ENCODE data around the gene ADGRL3. TPM values are rescaled to one million over a fixed set of nuclear protein-coding genes. Genes with fewer than 3 reads are reported as not detected.

ADGRL3 gene
- under 0.01 TPM for total RNA-seq

GRCh38 chr4:61200187-61200915 is at the start of gene ADGRL3:
ADGRL3 (plus strand) TSS chr4:61200326.
- Histone ChIP-seq H3K4me3 (ENCODE audit: low read length) (no peak within 1 kb of the TSS), H3K9me3 (ENCODE audit: low read depth, low read length) (no peaks in the 10 kb centered on the region), H3K27me3 (ENCODE audit: insufficient read depth, low read length) (peaks cover 61% of the 10 kb centered on the region), H3K4me1 (ENCODE audit: insufficient read depth, low read length) (no peaks in the 10 kb centered on the region)

GRCh38 chr4:61152433-61152832 is 47.7 kb upstream of the ADGRL3 start:
- Histone ChIP-seq H3K4me1 (ENCODE audit: insufficient read depth, low read length) (no peaks in the 10 kb centered on the region), H3K9me3 (ENCODE audit: low read depth, low read length) (no peaks in the 10 kb centered on the region), H3K4me3 (ENCODE audit: low read length) (no peak overlapping the region), H3K27me3 (ENCODE audit: insufficient read depth, low read length) (no peaks in the 10 kb centered on the region)

GRCh38 chr4:61160478-61160877 is 39.6 kb upstream of the ADGRL3 start:
- Histone ChIP-seq H3K9me3 (ENCODE audit: low read depth, low read length) (no peaks in the 10 kb centered on the region), H3K4me1 (ENCODE audit: insufficient read depth, low read length) (no peaks in the 10 kb centered on the region), H3K4me3 (ENCODE audit: low read length) (no peak overlapping the region), H3K27me3 (ENCODE audit: insufficient read depth, low read length) (no peaks in the 10 kb centered on the region)

DNA sequence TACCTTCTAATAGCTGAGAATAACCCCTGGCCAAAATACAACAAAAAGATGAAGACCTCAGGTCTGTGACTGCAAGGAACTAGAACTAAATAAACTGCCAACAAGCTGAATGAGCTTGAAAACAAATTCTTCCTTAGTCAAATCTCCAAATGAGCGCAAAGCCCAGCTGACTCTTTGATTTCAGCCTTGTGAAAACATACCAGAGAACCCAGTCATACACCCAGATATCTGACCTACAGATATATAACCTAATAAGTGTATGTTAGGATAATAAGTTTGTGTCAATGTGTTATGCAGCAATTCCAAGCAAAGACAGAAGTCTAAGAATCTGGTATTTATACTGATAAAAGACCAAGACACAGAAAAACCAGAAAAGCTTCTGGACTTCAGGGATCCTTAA is 38.0 kb upstream of the ADGRL3 start:
- Histone ChIP-seq H3K4me3 (ENCODE audit: low read length) (no peak overlapping the region), H3K4me1 (ENCODE audit: insufficient read depth, low read length) (no peaks in the 10 kb centered on the region), H3K27me3 (ENCODE audit: insufficient read depth, low read length) (no peaks in the 10 kb centered on the region), H3K9me3 (ENCODE audit: low read depth, low read length) (no peaks in the 10 kb centered on the region)

DNA sequence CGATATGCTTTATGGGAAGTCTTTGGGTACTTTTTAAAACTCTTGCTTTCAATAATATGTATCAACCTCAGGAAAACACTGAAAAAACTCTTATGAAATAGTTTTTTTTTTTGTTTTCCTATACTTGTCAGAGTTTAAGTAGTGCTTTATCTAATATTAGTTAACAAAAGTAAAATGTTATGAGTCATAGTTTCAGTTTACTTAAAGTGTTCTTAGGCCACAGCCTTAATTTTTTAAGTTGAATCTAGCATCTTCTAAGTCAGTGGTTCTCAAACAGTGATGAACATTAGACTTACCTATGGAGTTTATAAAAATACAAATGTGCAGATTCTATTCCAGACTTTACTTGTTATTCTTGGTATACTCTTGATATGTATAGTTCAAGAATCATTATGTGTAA is 26.3 kb upstream of the ADGRL3 start:
- Histone ChIP-seq H3K4me1 (ENCODE audit: insufficient read depth, low read length) (no peaks in the 10 kb centered on the region), H3K4me3 (ENCODE audit: low read length) (no peak overlapping the region), H3K9me3 (ENCODE audit: low read depth, low read length) (no peaks in the 10 kb centered on the region), H3K27me3 (ENCODE audit: insufficient read depth, low read length) (no peaks in the 10 kb centered on the region)

DNA sequence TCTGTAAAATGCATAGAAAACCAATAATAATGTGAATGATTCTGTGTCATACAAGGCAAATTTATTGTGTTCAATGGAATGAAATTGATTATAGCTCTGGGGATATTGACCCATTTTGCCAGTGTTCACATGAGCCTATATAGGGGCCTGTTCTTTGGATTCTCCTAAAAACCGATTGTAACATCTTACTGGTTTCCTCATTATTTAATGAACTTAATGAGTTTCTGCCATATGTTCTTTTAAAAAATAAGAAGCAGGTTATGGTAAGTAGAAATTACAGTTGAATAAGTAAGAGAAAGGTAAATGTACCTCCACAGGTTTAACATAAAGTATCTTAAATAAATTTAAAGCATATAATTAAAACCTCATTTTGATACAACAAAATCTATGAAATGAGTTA is 24.6 kb upstream of the ADGRL3 start:
- H3K9me3 ChIP-seq (ENCODE audit: low read depth, low read length): no peaks in the 10 kb centered on the region
- H3K27me3 ChIP-seq (ENCODE audit: insufficient read depth, low read length): no peaks in the 10 kb centered on the region
- H3K4me3 ChIP-seq (ENCODE audit: low read length): no peak overlapping the region
- H3K4me1 ChIP-seq (ENCODE audit: insufficient read depth, low read length): no peaks in the 10 kb centered on the region

DNA sequence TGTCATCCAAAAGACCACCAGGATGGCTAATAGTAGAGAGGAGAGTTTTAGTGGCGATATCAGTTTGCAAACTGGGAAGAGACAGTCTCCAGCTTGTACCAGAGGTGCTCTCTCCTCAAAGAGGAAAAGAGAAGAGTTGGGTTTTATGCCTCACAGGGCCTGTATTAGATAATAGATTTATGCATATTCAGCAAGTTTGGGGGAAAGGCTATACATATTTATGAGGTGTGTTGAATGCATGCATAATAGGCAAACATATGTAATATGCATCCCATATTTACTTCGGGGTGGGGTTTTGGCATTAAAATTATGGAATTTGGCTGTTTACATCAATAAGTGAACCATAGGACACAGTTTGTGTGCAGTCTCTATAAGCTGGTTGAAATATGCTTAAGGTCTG is 22.8 kb upstream of the ADGRL3 start:
- H3K4me3 ChIP-seq (ENCODE audit: low read length): no peak overlapping the region
- H3K4me1 ChIP-seq (ENCODE audit: insufficient read depth, low read length): no peaks in the 10 kb centered on the region
- no peaks in the 10 kb centered on the region for H3K27me3 ChIP-seq (ENCODE audit: insufficient read depth, low read length)
- no peaks in the 10 kb centered on the region for H3K9me3 ChIP-seq (ENCODE audit: low read depth, low read length)

DNA sequence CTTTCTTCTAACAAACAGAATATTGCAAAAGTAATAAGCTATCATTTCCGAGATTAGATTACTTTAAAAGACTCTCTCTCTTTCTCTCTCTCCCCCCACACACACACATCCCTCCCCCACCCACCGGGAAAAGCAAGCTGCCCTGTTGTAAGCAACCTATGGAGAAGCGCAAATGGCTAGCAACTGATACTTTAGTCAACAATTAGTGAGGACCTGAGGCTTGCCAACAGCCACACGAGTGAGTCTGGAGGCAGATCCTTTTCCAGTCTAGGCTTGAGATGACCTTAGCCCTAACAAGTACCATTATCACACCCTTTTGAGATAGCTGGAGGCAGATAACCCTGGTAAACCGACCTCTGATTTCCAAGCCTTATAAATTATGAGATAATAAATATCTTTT is 19.7 kb upstream of the ADGRL3 start:
- Histone ChIP-seq H3K4me1 (ENCODE audit: insufficient read depth, low read length) (no peaks in the 10 kb centered on the region), H3K27me3 (ENCODE audit: insufficient read depth, low read length) (no peaks in the 10 kb centered on the region), H3K4me3 (ENCODE audit: low read length) (no peak overlapping the region), H3K9me3 (ENCODE audit: low read depth, low read length) (no peaks in the 10 kb centered on the region)

- no peak overlapping the region for H3K4me3 ChIP-seq (ENCODE audit: low read length)
- H3K4me1 ChIP-seq (ENCODE audit: insufficient read depth, low read length): no peaks in the 10 kb centered on the region
- H3K9me3 ChIP-seq (ENCODE audit: low read depth, low read length): no peaks in the 10 kb centered on the region
- H3K27me3 ChIP-seq (ENCODE audit: insufficient read depth, low read length): no peaks in the 10 kb centered on the region
Measured at GRCh38 chr4:61182915-61183314, 17.2 kb upstream of the ADGRL3 start.

DNA sequence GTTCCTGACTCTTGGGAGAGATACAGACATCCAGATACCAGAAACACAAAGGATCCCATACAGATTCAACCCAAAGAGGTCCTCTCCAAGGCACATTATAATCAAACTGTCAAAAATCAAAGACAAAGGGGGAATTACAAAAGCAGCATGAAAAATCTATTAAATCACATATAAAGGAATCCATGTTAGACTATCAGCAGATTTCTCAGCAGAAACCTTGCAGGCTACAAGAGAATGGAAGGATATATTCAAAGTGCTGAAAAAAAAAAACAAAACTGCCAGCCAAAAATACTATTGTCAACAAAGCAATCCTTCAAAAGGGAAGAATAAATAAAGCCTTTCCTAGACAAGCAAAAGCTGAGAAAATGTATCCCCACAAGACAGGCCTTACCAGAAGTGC is 14.8 kb upstream of the ADGRL3 start:
- Histone ChIP-seq H3K4me3 (ENCODE audit: low read length) (no peak overlapping the region), H3K9me3 (ENCODE audit: low read depth, low read length) (no peaks in the 10 kb centered on the region), H3K27me3 (ENCODE audit: insufficient read depth, low read length) (no peaks in the 10 kb centered on the region)

DNA sequence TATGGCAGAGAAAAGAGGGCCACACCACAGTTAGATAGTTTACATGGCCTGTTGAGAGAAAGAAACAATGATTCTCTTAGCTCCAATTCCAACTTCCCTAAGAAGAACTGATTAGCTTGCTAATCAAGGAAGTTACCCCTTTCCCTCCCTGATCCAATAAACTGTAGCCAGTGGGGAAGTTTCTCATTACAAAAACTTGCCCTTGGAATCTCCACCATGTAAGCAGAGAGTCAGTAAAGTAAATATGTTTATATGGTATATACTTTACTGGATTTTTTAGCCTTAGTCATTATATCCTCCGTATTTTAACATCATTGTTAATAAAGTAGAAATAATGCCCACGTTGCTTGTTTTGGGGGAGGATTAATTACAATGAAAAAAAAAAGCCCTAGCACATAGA is 7.7 kb upstream of the ADGRL3 start:
- Histone ChIP-seq H3K9me3 (ENCODE audit: low read depth, low read length) (no peaks in the 10 kb centered on the region), H3K27me3 (ENCODE audit: insufficient read depth, low read length) (no peaks in the 10 kb centered on the region), H3K4me1 (ENCODE audit: insufficient read depth, low read length) (no peaks in the 10 kb centered on the region), H3K4me3 (ENCODE audit: low read length) (no peak overlapping the region)

More for the DNA sequence above, 14.8 kb upstream of the ADGRL3 start:
- no peaks in the 10 kb centered on the region for H3K4me1 ChIP-seq (ENCODE audit: insufficient read depth, low read length)

DNA sequence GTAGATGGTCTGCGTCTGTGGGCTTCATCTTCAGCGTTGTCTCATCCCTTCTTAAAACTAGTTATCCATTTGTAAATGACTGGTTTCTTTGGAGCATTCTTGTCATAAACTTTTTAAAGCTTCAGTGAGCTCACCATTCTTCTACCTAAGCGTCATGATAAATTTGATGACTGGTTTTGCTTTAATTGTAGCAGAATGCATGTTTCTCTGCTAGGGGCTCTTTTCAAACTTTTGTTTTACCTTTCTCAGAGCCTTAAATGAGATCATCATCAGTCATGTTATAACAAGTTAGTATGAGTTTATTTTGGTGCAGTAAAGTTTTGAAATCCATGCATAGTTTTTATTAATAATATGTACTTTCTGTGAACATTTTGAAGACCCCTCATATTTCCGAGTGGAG is 6.3 kb upstream of the ADGRL3 start:
- Histone ChIP-seq H3K4me3 (ENCODE audit: low read length) (no peak overlapping the region), H3K9me3 (ENCODE audit: low read depth, low read length) (no peaks in the 10 kb centered on the region), H3K4me1 (ENCODE audit: insufficient read depth, low read length) (no peaks in the 10 kb centered on the region), H3K27me3 (ENCODE audit: insufficient read depth, low read length) (peaks cover 9% of the 10 kb centered on the region)

DNA sequence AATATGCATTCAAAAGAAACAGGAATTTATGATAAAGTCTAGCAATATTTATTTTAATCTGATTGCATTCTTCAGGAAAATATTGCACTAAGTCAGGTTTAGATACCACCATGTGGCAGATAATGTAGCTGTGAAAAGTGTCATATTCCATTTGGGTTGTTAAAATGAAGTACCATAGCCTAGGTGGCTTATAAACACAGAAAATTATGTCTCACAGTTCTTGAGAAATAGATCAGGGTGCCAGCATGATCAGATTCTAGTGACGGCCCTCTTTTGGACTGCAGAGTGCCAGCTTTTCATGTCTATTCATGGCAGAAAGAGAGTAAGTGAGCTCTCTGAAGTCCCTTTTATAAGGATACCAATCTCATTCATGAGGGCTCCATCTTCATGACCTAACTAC is 5.6 kb upstream of the ADGRL3 start:
- Histone ChIP-seq H3K9me3 (ENCODE audit: low read depth, low read length) (no peaks in the 10 kb centered on the region), H3K4me1 (ENCODE audit: insufficient read depth, low read length) (no peaks in the 10 kb centered on the region), H3K27me3 (ENCODE audit: insufficient read depth, low read length) (peaks cover 16% of the 10 kb centered on the region), H3K4me3 (ENCODE audit: low read length) (no peak overlapping the region)

DNA sequence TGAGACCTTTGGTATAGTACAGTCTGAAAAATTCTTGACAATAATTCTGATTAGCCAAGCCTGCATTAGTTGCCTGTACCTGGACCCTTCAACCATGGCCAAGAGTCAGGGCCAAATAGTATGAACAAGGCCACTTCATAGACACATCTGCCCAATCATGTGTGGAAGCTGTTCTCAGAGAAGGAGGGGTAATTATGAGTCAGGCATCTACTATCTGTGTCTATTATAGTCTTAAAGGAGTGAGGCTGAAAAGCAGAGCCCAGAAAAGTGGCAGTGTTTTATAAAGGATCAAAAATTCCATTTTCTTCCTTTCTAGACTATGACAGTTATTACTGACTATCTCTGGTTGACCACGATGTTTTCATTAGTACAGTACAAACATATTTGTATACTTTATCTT is 5.0 kb upstream of the ADGRL3 start:
- peaks cover 18% of the 10 kb centered on the region for H3K27me3 ChIP-seq (ENCODE audit: insufficient read depth, low read length)
- no peaks in the 10 kb centered on the region for H3K9me3 ChIP-seq (ENCODE audit: low read depth, low read length)
- H3K4me1 ChIP-seq (ENCODE audit: insufficient read depth, low read length): no peaks in the 10 kb centered on the region
- no peak overlapping the region for H3K4me3 ChIP-seq (ENCODE audit: low read length)

GRCh38 chr4:61198686-61199085 is 1.4 kb upstream of the ADGRL3 start:
- Histone ChIP-seq H3K4me1 (ENCODE audit: insufficient read depth, low read length) (no peaks in the 10 kb centered on the region), H3K27me3 (ENCODE audit: insufficient read depth, low read length) (peaks cover 45% of the 10 kb centered on the region), H3K4me3 (ENCODE audit: low read length) (no peak overlapping the region), H3K9me3 (ENCODE audit: low read depth, low read length) (no peaks in the 10 kb centered on the region)

GRCh38 chr4:61199873-61200186 is 296 bp upstream of the ADGRL3 start:
- H3K4me3 ChIP-seq (ENCODE audit: low read length): no peak overlapping the region
- peaks cover 56% of the 10 kb centered on the region for H3K27me3 ChIP-seq (ENCODE audit: insufficient read depth, low read length)
- no peaks in the 10 kb centered on the region for H3K4me1 ChIP-seq (ENCODE audit: insufficient read depth, low read length)
- no peaks in the 10 kb centered on the region for H3K9me3 ChIP-seq (ENCODE audit: low read depth, low read length)
